Heart left ventricle (tissue), 16 donors: ENCODE measurements around the gene PDE9A. TPM values are rescaled to one million over a fixed set of nuclear protein-coding genes. Genes with fewer than 3 reads are reported as not detected.

Experiments used
- ATAC-seq, 4 donors: fragments of 200-7000 bp; cut with Tn5 transposase; one replicate each; pipeline ENCODE4 v1.9.1; 2020 to 2022; ENCODE audit warnings: moderate library complexity in 4 of 4, mild to moderate bottlenecking in 3 of 4, moderate number of reproducible peaks in 1 of 4
- DNase-seq, 5 donors: peaks; one replicate each; pipeline ENCODE4 v3.0.0-alpha.2; 2020
- H3K27ac ChIP-seq, 12 donors: fragments of 200-600 bp; sonication (generic) in 4 of 12; one replicate each; pipeline versions ENCODE4 v1.5.0 to v1.8.0; 2016 to 2022; ENCODE audit warnings: mild to moderate bottlenecking in 2 of 12
- H3K27me3 ChIP-seq, 9 donors: fragments of 200-600 bp; sonication (generic) in 2 of 9; one replicate each; pipeline versions ENCODE4 v1.5.1 to v1.8.0; 2016 to 2022; ENCODE audit warnings: mild to moderate bottlenecking in 3 of 9
- H3K36me3 ChIP-seq, 9 donors: fragments of 200-600 bp; sonication (generic) in 2 of 9; one replicate each; pipeline versions ENCODE4 v1.5.0 to v1.8.0; 2018 to 2022; ENCODE audit warnings: mild to moderate bottlenecking in 2 of 9
- H3K4me1 ChIP-seq, 12 donors: fragments of 200-600 bp; sonication (generic) in 4 of 12; one replicate each; pipeline versions ENCODE4 v1.5.0 to v1.8.0; 2016 to 2022; ENCODE audit warnings: mild to moderate bottlenecking in 3 of 12
- H3K4me3 ChIP-seq, 12 donors: fragments of 200-600 bp; sonication (generic) in 4 of 12; one replicate each; pipeline versions ENCODE4 v1.5.0 to v1.8.0; 2017 to 2022; ENCODE audit warnings: mild to moderate bottlenecking in 9 of 12, moderate library complexity in 4 of 12
- H3K9me3 ChIP-seq, 12 donors: fragments of 200-600 bp; sonication (generic) in 4 of 12; one replicate each; pipeline versions ENCODE4 v1.5.0 to v1.8.0; 2016 to 2022; ENCODE audit warnings: mild to moderate bottlenecking in 1 of 12
- POLR2A ChIP-seq, 2 donors: fragments of 450-650 bp; IDR thresholded peaks; one replicate each; pipeline ENCODE4 v1.6.1; 2017; ENCODE audit warnings: antibody characterized with exemption in 2 of 2, mild to moderate bottlenecking in 2 of 2, moderate library complexity in 2 of 2
- WGBS, 4 donors: extraction: QIAGEN DNeasy Blood & Tissue Kit in 2 of 4; methylation state at CpG; one replicate each; pipeline versions ENCODE4 v1.1.5 to v1.1.7; 2013 to 2018; 5-methylcytosine and 5-hydroxymethylcytosine counted together
- intact Hi-C, 10 donors: fragments of 100-400 bp; cut with DNase I; formaldehyde crosslinking; loops; one replicate each; pipeline versions ENCODE4 v1.11.1 to v1.14.2; 2022
- polyA plus RNA-seq, 2 donors: library from polyadenylated mRNA; stranded (reverse); fragments of 200-250 nt; gene quantifications; one replicate each; pipeline ENCODE4 v1.2.3, GENCODE V29; 2013
- total RNA-seq, 9 donors: library from RNA; depleted of rRNA in 2 of 9; stranded (reverse); fragments of >200 nt in 2 of 9; fragmentation: NEBNext Ultra II Directional in 3 of 9; extraction: Animal tissue kit (Norgen Biotek cat#: 25700) in 3 of 9; gene quantifications; one replicate each; pipeline versions ENCODE4 v1.1.0 to v1.2.4, GENCODE V29; 2016 to 2023
- TF ChIP-seq, protein P1 (sequence below), 12 donors: fragments of 200-600 bp; sonication (generic) in 4 of 12; IDR thresholded peaks; one replicate each; pipeline versions ENCODE4 v1.5.0 to v1.8.0; 2018 to 2022; ENCODE audit warnings: antibody characterized with exemption in 12 of 12, mild to moderate bottlenecking in 5 of 12
- donor health status: ischemic (EF 13 %, LVEDD 7.1; RV severe dilation, severe dysfunction).
- donor health status: healthy with polysubstance abuse.
- donor health status: DM: no; HTN: yes; CAD: no.
- donor health status: DM: no; HTN: no; CAD: no.
- donor health status: ischemic (EF 25% LVEDD 6.9; RV normal size, moderate dysfunction).
- donor health status: ischemic (EF 25% LVEDD 5.7; RV mildly dilated, moderate dysfunction).
- donor health status: healthy.
- donor health status: DM: yes; HTN: yes; CAD: no.
- donor health status: ischemic (EF 35%, LVEDD 5.7; RV mildly dilated, moderate dysfunction).
- donor health status: nonischemic (EF 11% LVEDD 7.7; RV severe dilation, severe dysfunction).
- donor health status: DM: yes; HTN: yes; CAD: no.
- donor health status: PGD.
- donor health status: ischemic (EF 29% LVEDD 5.4; RV normal size, mild dysfunction).
- donor health status: nonischemic (EF 23%, LVEDD 6.1; RV moderate dilation, normal function).

Gene PDE9A
- total and polyA plus RNA-seq, 11 donors = 1.5 to 4.0 (median 3.1) TPM

- Histone ChIP-seq H3K27ac (no peak overlapping the region), H3K9me3 (peaks cover 0 to 3% (median 0%) of the 10 kb centered on the region in 12 donors), H3K4me1 (no peaks in the 10 kb centered on the region), H3K36me3 (no peaks in the 10 kb centered on the region), H3K4me3 (no peak overlapping the region), H3K27me3 (peaks cover 0 to 10% (median 0%) of the 10 kb centered on the region in 9 donors)
- ATAC-seq (no peak), DNase-seq (no peak)
- 88 to 92% (median 90%) methylated on average over 8 of the region's 8 CpGs for WGBS, 4 donors
- TF ChIP-seq, protein P1, sequence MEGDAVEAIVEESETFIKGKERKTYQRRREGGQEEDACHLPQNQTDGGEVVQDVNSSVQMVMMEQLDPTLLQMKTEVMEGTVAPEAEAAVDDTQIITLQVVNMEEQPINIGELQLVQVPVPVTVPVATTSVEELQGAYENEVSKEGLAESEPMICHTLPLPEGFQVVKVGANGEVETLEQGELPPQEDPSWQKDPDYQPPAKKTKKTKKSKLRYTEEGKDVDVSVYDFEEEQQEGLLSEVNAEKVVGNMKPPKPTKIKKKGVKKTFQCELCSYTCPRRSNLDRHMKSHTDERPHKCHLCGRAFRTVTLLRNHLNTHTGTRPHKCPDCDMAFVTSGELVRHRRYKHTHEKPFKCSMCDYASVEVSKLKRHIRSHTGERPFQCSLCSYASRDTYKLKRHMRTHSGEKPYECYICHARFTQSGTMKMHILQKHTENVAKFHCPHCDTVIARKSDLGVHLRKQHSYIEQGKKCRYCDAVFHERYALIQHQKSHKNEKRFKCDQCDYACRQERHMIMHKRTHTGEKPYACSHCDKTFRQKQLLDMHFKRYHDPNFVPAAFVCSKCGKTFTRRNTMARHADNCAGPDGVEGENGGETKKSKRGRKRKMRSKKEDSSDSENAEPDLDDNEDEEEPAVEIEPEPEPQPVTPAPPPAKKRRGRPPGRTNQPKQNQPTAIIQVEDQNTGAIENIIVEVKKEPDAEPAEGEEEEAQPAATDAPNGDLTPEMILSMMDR (IDR thresholded peaks at IDR 0.05) = no peak
- no peak for TF ChIP-seq POLR2A (IDR thresholded peaks at IDR 0.05)
- intact Hi-C loops = loop anchor here in 1 of 10 donors (5.0 kb wide), 2 partner anchors 169 to 229 kb away; partner anchors contain the start of gene PDE9A
These were observed 167.4 kb downstream of the PDE9A start for GRCh38 chr21:42820616-42821465.

Other genes with a start within 250 kb of the PDE9A start
- gene UBASH3A, start 249.7 kb upstream of the PDE9A start, total RNA-seq = 1 to 10 TPM in 1 of 9 donors, under 1 TPM in 1, not detected in 7; 0.86 to 2.4 TPM
- gene UBASH3A, start 249.7 kb upstream of the PDE9A start, polyA plus RNA-seq = under 1 TPM; 0.04 to 0.08 TPM
- under 1 TPM in 1 of 9 donors, not detected in 8; 0.18 TPM for gene RSPH1, start 157.4 kb upstream of the PDE9A start, total RNA-seq
- gene RSPH1, start 157.4 kb upstream of the PDE9A start, polyA plus RNA-seq = under 1 TPM in 1 of 2 donors, not detected in 1; 0.11 TPM
- gene SLC37A1, start 139.8 kb upstream of the PDE9A start, total RNA-seq = 10 to 100 TPM in 1 of 9 donors, 1 to 10 TPM in 8; 3.1 to 13.0 (median 5.7) TPM
- 1 to 10 TPM; 2.2 TPM for gene SLC37A1, start 139.8 kb upstream of the PDE9A start, polyA plus RNA-seq
- gene WDR4, start 225.9 kb downstream of the PDE9A start, total RNA-seq = 1 to 10 TPM; 1.7 to 9.1 (median 6.4) TPM
- gene WDR4, start 225.9 kb downstream of the PDE9A start, polyA plus RNA-seq = 10 to 100 TPM in 1 of 2 donors, 1 to 10 TPM in 1; 3.5 to 17.9 TPM
- gene NDUFV3, start 239.7 kb downstream of the PDE9A start, total RNA-seq = 10 to 100 TPM; 35.1 to 62.8 (median 50.4) TPM
- gene NDUFV3, start 239.7 kb downstream of the PDE9A start, polyA plus RNA-seq = 10 to 100 TPM; 22.7 to 59.1 TPM